ENCODE data around the gene SOCS3.
"Not testable (repeated sequence)": the region's sequence is repeated elsewhere in the genome, so short reads cannot be mapped to it uniquely, and the experiment has no call there.

SOCS3 gene

GRCh38 chr17:78327880-78328279 is 32.0 kb downstream of the SOCS3 start:
- DNase-seq: no peak

DNA sequence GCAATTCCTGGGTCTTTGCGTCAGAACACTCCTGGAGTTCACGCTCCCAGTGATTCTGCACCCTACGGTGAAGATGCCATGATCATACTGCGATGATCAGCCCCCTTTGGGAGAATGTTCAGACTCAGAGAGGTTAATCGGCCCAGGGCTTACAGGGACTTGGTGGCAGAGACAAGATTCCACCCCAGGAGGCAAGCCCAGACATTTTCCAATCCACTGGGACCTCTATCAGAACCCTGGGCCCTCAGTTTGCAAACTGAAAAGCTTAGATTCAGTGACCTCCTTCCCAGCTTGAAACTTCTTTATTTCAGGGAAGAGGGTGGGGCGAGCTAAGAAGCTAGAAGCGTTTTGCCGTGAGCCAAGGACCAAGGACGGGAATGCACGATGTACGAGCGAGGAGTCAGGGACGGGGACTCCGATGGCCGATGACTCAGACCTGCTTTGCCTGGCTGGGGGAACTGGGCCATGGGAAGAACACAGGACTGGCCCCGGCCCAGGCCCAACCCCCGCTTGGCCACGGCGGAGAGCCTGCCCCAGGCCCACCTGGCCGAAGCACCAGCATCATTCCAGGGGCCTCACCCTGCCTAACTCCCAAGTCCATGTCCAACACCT is 34.7 kb downstream of the SOCS3 start:
- DNase-seq: no peak

DNA sequence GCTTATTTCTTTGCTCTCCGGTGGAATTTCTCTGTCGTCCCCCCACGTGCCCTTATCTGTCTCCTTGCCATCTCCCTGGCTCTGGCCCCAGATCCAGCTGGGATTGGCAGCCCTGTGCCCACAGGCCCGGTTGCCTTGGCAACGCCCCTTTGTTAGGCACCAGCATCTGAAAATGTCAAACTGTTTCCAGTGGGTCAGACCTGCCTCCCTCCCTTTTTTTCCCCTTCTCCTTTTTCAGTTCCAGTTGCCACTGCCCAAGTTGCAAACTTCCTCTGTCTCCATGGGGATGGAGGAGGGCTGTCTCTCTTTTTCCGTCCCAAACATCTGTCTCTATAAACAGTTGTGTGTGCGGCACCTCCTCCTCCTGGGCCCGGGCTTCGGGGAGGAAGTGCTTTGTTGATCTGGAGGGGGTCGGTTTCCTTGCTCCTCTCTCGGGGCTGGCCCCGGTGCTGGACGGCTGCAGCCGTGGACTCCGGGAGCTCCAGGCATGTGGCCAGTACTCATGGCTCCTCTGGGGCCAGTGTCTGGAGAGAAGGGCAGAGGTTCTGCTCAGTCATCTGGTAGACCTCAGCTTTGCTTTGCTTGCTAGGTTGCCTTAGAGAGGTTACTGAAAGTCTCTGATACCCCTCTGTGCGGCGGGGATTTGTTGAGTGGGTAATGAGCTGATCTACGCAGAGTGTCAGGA is 35.3 kb downstream of the SOCS3 start:
- no peak for DNase-seq

DNA sequence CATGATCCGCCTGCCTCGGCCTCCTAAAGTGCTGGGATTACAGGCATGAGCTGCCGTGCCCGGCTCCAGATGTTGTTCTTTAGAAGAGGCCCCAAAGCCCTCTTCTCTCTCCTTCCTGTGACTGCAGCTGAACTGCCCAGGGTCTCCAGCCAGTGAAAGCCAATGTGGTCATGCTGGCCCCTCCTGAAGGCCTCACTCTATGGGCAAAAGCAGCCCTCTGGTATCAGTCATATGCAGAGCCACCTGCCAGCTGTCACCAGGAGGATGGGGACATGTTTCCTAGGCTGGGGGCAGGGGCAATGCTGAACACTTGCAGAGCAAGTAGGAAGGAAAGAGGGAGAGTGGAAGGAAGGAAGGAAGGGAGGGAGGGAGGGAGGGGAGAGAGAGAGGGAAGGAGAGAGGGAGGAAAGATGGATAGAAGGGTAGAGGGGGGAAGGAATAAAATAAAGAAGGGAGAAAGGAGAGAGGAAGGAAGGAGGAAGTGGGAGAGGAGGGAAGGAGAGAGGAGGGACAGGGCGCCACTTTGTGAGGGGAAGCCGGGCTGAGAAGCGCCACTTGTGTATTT is 36.0 kb downstream of the SOCS3 start:
- DNase-seq: no peak

DNA sequence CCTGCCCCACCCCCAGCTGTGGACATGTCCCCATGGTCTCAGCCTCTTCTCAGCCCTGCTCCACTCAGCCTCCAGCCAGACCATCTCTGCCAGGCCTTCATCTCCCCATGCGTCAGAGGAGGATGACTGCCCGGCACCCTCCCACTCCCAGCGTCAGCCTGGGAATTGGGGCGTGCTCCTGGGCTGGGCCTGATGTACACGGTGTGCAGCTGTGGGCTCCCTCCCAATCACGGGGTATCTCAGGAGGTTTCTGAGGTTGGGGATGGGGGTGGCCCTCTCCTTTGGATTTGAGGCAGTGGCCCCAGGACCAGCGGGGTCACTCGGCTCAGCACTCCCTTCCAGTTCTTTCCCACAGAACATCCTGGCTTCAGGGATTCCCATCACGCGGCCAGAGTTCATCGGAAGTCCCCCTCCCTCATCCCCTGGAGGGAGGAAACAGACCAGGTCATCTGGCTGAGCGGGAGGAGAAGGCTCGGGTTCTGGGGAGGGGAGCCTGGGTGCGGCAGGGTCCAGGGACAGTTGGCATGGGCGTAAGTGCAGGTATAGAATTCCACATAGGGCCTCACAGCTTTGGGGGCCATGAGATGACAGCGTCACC is 36.9 kb downstream of the SOCS3 start:
- no peak for DNase-seq

- DNase-seq: no peak
Measured at GRCh38 chr17:78322327-78322857, 37.5 kb downstream of the SOCS3 start.

DNA sequence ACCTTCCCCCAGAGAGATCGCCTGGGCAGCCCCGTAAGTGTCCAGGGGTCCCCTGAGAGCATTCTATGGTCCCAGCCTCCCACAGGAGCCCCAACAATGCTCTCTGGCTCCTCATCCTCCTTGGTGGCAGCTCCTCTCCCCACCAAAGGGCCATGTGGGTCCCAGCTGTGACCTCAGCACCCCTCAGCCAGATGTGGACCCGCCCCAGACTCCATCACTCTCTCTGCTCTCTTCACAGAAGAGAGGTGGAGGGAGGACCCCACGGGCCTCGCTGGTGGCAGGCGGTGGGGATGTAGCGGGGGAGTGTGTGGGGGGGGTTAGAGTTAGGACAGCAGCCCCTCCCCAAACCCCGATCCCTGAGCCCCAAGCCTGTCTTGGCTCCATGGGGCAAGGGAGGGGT is 41.0 kb downstream of the SOCS3 start:
- no peak for DNase-seq

- no peak for DNase-seq
Measured at GRCh38 chr17:78318407-78318806, 41.5 kb downstream of the SOCS3 start.

- DNase-seq: no peak
Measured at GRCh38 chr17:78317794-78318400, 42.0 kb downstream of the SOCS3 start.

DNA sequence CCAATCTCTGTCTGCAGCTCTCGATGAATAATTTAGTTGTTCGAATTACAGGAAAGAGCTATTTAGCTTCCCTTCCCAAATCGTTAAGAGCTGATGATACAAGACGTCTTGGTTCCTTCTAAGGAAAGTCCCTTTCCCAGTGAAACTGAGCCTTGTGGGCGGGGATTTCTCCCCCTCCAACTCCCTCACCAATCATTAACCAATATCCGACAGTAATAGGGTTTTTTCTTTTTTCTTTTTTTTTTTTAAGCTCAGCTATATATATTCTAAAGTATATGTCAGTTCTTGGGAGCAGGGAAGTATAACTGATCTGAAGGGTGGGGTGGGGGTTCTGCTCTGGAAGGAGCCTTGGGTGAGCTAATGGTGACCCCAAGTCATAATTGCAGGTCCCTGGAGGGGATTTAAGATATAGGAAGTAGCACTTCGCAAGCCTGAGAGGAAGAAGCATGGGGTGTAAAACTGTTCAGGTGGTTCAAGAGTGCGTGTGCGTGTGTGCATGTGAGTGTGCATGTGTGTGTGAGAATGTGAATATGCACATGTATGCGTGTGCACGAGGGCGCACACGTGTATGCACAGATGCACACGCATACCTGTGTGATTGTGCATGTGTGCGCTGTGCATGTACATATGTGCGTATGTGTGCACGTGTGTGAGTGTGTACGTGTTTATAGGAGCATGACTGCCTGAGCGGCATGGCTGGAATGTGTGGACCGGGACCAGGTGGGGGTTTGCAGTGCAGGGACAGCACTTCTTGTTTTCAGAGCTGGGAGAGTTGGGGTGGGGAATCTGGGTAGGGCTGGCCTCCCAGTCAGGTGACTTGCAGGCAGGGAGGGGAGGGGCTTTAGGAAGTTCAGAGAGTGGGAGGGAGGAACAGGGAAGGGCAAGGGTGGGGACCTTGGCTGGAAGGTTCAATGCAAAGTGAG is 42.7 kb downstream of the SOCS3 start:
- no peak for DNase-seq

- DNase-seq: no peak
Measured at GRCh38 chr17:78316115-78316866, 43.6 kb downstream of the SOCS3 start.

DNA sequence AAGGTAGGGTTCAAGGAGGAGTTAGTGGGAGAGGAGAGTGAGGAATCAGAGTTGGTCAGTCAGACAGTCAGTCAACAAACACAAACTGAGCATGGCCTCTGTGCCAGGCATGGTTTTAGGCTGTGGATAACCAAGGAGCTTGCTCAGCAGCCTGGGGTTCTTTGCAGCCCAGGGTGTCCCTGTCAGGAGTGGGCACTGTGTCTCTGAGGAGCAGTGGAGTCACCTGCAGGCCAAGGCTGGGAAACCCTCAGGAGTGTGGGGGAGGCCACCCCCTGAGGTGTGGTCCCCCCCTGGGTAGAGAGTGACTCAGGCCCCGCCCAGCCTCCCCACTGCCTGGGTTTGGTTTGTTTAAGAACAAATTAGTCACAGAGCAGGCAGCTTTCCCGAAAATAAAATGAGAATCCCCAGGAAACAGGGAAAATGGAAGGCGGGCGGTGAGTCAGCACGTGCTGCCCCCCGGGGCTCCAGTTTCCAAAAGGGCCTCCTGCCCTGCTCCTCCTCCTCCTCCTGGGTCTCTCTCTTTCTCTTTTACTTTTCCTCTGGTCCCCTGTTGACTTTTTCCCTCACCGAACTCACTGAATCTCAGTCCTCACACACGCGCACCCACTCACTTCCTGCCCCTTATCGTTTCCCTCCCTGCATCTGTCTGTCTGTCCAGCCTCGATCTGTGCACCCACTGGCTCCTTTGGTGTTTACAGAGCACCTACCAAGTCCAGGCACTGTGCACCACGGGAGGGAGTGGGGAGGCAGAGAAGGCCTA is 44.3 kb downstream of the SOCS3 start:
- DNase-seq: no peak

DNA sequence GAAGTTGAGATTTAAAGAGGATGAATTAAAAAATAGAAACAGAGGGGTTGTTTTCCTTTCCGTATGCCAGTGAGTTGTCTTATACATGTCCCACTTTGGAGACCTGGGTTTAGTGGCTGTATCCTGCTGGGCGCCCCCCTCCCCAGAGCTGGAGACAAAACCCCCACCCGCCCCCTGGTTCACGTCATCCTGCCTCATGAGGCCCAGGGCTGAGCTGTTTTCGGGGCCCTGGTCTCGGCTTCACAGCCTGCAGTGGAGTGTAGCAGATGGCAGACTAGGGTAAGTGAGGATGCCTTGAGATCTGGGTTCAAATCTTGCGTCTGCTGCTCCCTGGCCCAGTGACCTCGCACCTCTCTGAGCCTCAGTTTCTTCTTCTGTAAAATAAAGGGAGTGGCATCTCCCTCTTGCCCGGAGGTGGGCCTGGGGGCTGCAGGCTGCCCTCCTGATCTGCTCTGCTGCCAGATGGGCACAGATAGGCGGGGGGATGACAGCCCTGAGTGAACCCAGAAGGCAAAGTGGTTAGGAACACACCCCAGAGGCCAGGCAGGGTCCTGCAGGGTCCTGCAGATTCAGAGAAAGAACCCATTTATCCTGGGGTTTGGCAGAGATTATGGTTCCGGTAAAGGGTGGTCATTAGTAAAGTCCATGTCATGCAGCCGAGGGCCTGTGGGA is 45.1 kb downstream of the SOCS3 start:
- DNase-seq: no peak

GRCh38 chr17:78313735-78314648 is 45.9 kb downstream of the SOCS3 start:
- DNase-seq: peak; percentile 54 to 62

DNA sequence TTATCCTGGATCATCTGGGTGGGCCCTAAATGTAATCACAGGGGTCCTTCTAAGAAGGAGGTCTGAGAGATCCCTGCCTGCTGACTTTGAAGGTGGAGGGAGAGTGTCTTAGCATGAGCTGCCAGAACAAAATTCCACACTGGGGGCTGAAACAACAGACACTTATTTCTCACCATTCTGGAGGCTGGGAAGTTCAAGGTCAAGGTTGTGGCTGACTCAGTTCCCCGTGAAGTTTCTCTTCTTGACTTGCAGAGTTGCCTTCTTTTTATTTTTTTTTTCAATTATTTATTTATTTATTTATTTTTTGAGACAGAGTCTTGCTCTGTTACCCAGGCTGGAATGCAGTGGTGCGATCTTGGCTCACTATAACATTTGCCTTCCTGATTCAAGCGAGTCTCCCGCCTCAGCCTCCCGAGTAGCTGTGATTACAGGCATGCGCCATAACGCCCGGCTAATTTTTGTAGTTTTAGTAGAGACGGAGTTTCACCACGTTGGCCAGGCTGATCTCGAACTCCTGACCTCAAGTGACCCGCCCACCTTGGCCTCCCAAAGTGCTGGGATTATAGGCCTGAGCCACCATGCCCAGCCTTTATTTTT is 50.1 kb downstream of the SOCS3 start:
- not testable (repeated sequence) for DNase-seq

DNA sequence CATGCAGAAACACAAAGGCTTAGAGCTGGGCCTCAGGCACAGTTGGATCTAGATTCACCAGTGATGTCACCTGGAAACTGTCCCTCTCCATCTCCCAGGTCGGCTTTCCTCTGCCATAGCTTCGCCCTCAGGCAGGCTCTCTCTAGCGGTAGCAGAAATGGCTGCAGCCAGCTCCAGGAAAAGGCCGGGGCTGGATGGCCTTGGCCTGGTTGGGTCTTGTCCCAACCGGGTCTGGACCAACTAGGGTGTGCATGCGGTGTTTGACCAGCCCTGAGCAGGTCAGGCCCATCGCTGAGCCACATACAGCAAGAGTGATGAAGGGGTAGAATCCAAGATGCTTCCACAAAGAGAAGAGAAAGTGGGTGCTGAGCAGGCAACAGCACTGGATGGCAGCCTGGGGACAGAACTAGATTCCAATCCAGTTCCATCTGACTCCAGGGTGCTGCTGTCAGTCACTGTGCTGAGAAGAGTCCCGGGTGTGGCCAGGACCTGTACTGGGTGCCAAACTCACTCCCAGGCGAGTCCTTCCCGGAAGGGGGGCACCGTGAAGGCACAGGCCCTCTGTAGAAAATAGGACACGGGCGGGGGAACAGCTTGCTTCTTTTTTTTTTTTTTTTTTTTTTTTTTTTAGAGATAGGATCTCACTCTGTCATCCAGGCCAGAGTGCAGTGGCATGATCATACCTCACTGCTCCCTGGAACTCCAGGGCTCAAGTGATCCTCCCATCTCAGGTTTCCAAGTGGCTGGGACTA is 51.8 kb downstream of the SOCS3 start:
- DNase-seq: no peak

GRCh38 chr17:78306913-78307312 is 53.0 kb downstream of the SOCS3 start:
- no peak for DNase-seq
